Lower leg skin (tissue), 4 donors: ENCODE results near the gene TTC34. TPM values are rescaled to one million over a fixed set of nuclear protein-coding genes. Genes with fewer than 3 reads are reported as not detected.

ENCODE experiments used
- DNase-seq, 2 donors: peaks; one replicate each; pipeline ENCODE4 v3.0.0-alpha.2; 2019; ENCODE audit warnings: low spot score in 2 of 2
- H3K4me3 ChIP-seq: fragments of 200-600 bp; sonication (generic); 2 replicates; pipeline ENCODE4 v1.5.1; 2017; ENCODE audit warnings: mild to moderate bottlenecking, low read depth; ENCODE audit not compliant: poor library complexity, severe bottlenecking
- CTCF ChIP-seq, 3 donors: fragments of 450-650 bp; IDR thresholded peaks; one replicate each; pipeline ENCODE4 v1.5.1; 2016; ENCODE audit warnings: antibody characterized with exemption in 3 of 3, mild to moderate bottlenecking in 3 of 3, moderate library complexity in 2 of 3
- POLR2A ChIP-seq, 2 donors: fragments of 450-650 bp; IDR thresholded peaks; one replicate each; pipeline ENCODE4 v1.6.1; 2016 to 2017; ENCODE audit warnings: antibody characterized with exemption in 2 of 2, mild to moderate bottlenecking in 1 of 2, moderate library complexity in 1 of 2
- WGBS, 2 donors: methylation state at CpG; one replicate each; pipeline ENCODE4 v1.1.5; 2018; 5-methylcytosine and 5-hydroxymethylcytosine counted together
- intact Hi-C: fragments of 100-400 bp; cut with DNase I; formaldehyde crosslinking; loops from one replicate; pipeline ENCODE4 v1.15.0; 2023; ENCODE audit warnings: low total_unique reads
- total RNA-seq, 4 donors: library from RNA; depleted of rRNA; stranded (reverse); fragments of >200 nt; gene quantifications; one replicate each; pipeline ENCODE4 v1.1.0, GENCODE V29; 2016

The TTC34 gene
- total RNA-seq, 4 donors from 2014 or later, result 0.07 to 0.23 (median 0.17) TPM

GRCh38 chr1:2640626-2641025 lies 160.9 kb downstream of the TTC34 start:
- peak in 1 of 2 donors; percentile 80 for DNase-seq
- intact Hi-C loops, result no loop called here
- H3K4me3 ChIP-seq, result no peak overlapping the region
- WGBS, 2 donors, result 58 to 86% methylated on average over 2 of the region's 3 CpGs
- TF ChIP-seq POLR2A (IDR thresholded peaks at IDR 0.05), result no peak
- TF ChIP-seq CTCF (IDR thresholded peaks at IDR 0.05), result no peak

GRCh38 chr1:2639607-2640521 lies 161.6 kb downstream of the TTC34 start:
- 71 to 75% methylated on average over 26 of the region's 26 CpGs for WGBS, 2 donors
- intact Hi-C loops, result no loop called here
- TF ChIP-seq POLR2A (IDR thresholded peaks at IDR 0.05) (no peak), CTCF (IDR thresholded peaks at IDR 0.05) (no peak)

GRCh38 chr1:2639203-2639602 lies 162.3 kb downstream of the TTC34 start:
- 51 to 61% methylated on average over 11 of the region's 11 CpGs for WGBS, 2 donors
- intact Hi-C loops, result no loop called here
- TF ChIP-seq CTCF (IDR thresholded peaks at IDR 0.05), result no peak
- TF ChIP-seq POLR2A (IDR thresholded peaks at IDR 0.05), result no peak
- peak in 1 of 2 donors; percentile 83 for DNase-seq
- no peak overlapping the region for H3K4me3 ChIP-seq

More at GRCh38 chr1:2639607-2640521, 161.6 kb downstream of the TTC34 start:
- no peak overlapping the region for H3K4me3 ChIP-seq
- peak in 1 of 2 donors; percentile 81 for DNase-seq

GRCh38 chr1:2638466-2639115 lies 162.9 kb downstream of the TTC34 start:
- WGBS, 2 donors, result 65 to 73% methylated on average over 16 of the region's 16 CpGs
- intact Hi-C loops, result no loop called here
- peak in 1 of 2 donors; percentile 84 for DNase-seq

More at GRCh38 chr1:2638466-2639115, 162.9 kb downstream of the TTC34 start:
- no peak overlapping the region for H3K4me3 ChIP-seq
- no peak for TF ChIP-seq CTCF (IDR thresholded peaks at IDR 0.05)
- TF ChIP-seq POLR2A (IDR thresholded peaks at IDR 0.05), result no peak
